ENCODE data around the gene HYAL1.

The HYAL1 gene

GRCh38 chr3:50322115-50322385 is 18.7 kb upstream of the HYAL1 start:
- DNase-seq (ENCODE audit: low read depth) = no peak
- peak overlapping the region; percentile 81 for H3K4me3 ChIP-seq (ENCODE audit: low read depth, low read length)
- no peak for TF ChIP-seq CTCF (IDR thresholded peaks at IDR 0.05; ENCODE audit: insufficient read depth, low read depth, low read length, missing control alignments)

DNA sequence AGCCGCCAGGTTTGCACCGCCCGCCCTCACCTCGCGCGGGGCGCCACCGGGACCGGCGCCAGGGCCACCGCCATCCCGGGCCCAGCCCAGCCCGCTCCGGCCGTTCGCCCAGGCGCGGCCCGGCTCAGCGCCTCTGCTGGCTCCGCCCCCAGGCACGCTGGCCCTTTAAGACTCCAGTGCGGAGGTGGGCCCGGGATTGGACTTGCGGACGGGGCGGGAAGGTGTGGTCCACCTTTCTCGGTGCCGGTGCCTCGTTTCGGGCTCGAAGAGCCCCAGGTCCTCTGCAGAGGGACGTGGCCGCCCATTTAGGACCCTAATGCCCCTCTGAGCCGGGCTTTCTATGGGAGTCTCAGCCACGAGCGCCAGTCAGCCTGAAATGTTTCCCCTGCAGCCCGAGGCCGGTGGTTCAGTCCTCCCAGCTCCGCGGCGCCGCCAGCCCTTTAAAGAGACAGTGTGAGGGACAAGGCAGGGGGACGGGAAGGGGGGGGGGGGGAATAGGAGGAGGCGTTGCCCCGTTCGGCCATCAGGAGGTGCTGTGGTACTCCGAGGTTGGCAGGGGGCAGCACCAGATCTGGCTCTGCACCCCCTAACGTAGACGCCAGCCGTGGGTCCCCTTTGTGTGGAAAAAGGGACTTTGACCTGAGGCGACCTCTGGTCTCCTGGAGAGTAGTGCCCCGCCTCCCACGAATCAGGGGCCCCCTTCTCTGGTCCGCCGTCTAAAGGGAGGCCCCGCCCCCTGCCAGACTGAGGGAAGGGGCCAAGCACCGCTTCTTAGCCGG is 18.2 kb upstream of the HYAL1 start:
- peak overlapping the region; percentile 81 for H3K4me3 ChIP-seq (ENCODE audit: low read depth, low read length)
- peak; percentile 91 for DNase-seq (ENCODE audit: low read depth)
- peak; percentile 56 for TF ChIP-seq CTCF (IDR thresholded peaks at IDR 0.05; ENCODE audit: insufficient read depth, low read depth, low read length, missing control alignments)

DNA sequence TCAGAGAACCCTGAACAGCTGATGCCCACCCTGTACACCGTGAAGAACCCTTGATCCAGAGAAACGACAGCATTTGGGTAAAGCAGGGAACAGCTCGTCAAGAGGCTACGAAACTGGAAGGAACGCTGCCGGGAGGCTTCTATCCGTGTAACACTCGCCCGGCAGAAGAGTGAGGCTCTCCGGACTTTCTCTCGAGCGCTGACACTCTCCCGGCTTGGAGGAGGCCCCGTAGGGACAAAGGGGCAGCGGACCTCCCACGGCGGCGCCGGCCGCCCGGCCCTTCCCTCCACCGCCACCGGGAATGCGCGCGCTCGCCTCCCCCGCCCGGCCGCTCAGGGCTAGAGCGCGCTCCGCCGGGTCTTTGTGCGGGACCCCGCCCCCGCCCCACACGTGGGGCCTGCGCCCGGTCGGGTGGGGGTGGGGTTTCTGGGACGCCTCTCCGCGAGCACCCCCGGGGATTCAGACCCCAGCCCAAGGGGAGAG is 17.5 kb upstream of the HYAL1 start:
- H3K4me3 ChIP-seq (ENCODE audit: low read depth, low read length) = peak overlapping the region; percentile 81
- TF ChIP-seq CTCF (IDR thresholded peaks at IDR 0.05; ENCODE audit: insufficient read depth, low read depth, low read length, missing control alignments) = no peak
- DNase-seq (ENCODE audit: low read depth) = peak; percentile 71

GRCh38 chr3:50319894-50320625 is 16.7 kb upstream of the HYAL1 start:
- DNase-seq (ENCODE audit: low read depth) = no peak
- peak overlapping the region; percentile 81 for H3K4me3 ChIP-seq (ENCODE audit: low read depth, low read length)
- TF ChIP-seq CTCF (IDR thresholded peaks at IDR 0.05; ENCODE audit: insufficient read depth, low read depth, low read length, missing control alignments) = no peak

DNA sequence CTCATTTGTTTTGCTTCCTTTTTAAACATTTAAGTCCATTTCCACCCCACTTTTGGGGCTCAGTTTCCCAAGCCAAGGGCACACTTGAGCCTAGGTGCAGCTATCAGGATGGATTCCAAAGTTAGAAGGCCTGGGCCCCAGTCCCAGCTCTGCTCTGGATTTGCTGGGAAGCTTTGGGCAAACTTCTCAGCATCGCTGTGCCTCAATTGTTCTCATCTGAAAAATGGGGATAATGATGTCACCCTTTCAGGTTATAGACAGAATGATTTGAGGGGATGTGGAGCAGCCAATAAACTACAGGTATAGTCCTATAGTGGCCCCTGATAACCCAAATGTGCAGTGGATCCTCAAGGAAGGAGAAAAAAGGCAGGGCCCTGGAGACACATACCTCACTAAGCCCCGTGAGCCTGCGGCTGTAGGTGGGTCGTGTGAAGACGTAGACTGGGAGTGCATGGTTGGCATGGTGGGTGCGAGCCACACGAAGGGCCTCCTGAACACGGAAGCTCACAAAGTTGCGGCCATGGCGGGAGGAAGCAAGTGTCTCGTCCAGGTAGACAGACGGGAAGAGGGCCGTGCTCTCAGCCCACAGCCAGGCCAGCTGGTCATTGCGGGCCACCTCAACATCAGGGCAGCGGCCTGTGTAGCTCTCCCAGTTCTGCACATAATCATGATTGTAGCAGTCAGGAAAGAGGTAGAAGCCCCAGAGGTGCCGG is 16.0 kb upstream of the HYAL1 start:
- H3K4me3 ChIP-seq (ENCODE audit: low read depth, low read length) = no peak overlapping the region
- no peak for DNase-seq (ENCODE audit: low read depth)
- no peak for TF ChIP-seq CTCF (IDR thresholded peaks at IDR 0.05; ENCODE audit: insufficient read depth, low read depth, low read length, missing control alignments)

- no peak for TF ChIP-seq CTCF (IDR thresholded peaks at IDR 0.05; ENCODE audit: insufficient read depth, low read depth, low read length, missing control alignments)
- no peak overlapping the region for H3K4me3 ChIP-seq (ENCODE audit: low read depth, low read length)
- DNase-seq (ENCODE audit: low read depth) = no peak
Observed at GRCh38 chr3:50318615-50319014, 15.2 kb upstream of the HYAL1 start.
